HEK293 (cell line): ENCODE data around the gene MYH3.

Source experiments
- GLI2 ChIP-seq: fragments of 450-650 bp; formaldehyde crosslinking; IDR thresholded peaks from 2 replicates; pipeline ENCODE4; 2017; ENCODE audit warnings: missing biosample characterization, missing genetic modification characterization, low read depth, borderline replicate concordance
- HOXC10 ChIP-seq: sonication (generic); formaldehyde crosslinking; IDR thresholded peaks from 2 replicates; pipeline ENCODE4 v1.8.1; 2023; ENCODE audit warnings: mild to moderate bottlenecking, missing genetic modification reagents
- PRDM1 ChIP-seq: fragments of 450-650 bp; formaldehyde crosslinking; IDR thresholded peaks from 2 replicates; pipeline ENCODE4; 2016; ENCODE audit warnings: missing biosample characterization, missing genetic modification characterization
- RBAK ChIP-seq: fragments of 450-650 bp; formaldehyde crosslinking; IDR thresholded peaks from 2 replicates; pipeline ENCODE4 v1.5.1; 2016; ENCODE audit warnings: missing biosample characterization, missing genetic modification characterization
- ZNF114 ChIP-seq: fragments of 450-650 bp; formaldehyde crosslinking; IDR thresholded peaks from 2 replicates; pipeline ENCODE4 v1.5.0; 2017; ENCODE audit warnings: missing biosample characterization, missing genetic modification characterization
- ZNF146 ChIP-seq: fragments of 450-650 bp; formaldehyde crosslinking; IDR thresholded peaks from 2 replicates; pipeline ENCODE4 v1.5.1; 2016; ENCODE audit warnings: missing biosample characterization, missing genetic modification characterization
- ZNF169 ChIP-seq: fragments of 450-650 bp; formaldehyde crosslinking; IDR thresholded peaks from 2 replicates; pipeline ENCODE4 v1.5.1; 2016; ENCODE audit warnings: missing biosample characterization, missing genetic modification characterization
- ZNF2 ChIP-seq: fragments of 450-650 bp; formaldehyde crosslinking; IDR thresholded peaks from 2 replicates; pipeline ENCODE4 v1.5.1; 2016; ENCODE audit warnings: missing biosample characterization, missing genetic modification characterization
- ZNF221 ChIP-seq: fragments of 450-650 bp; formaldehyde crosslinking; IDR thresholded peaks from 2 replicates; pipeline ENCODE4 v1.5.1; 2017; ENCODE audit warnings: missing biosample characterization, missing genetic modification characterization, borderline replicate concordance
- ZNF223 ChIP-seq: fragments of 450-650 bp; formaldehyde crosslinking; IDR thresholded peaks from 2 replicates; pipeline ENCODE4 v1.5.1; 2016; ENCODE audit warnings: missing biosample characterization, missing genetic modification characterization
- ZNF354C ChIP-seq: fragments of 450-650 bp; formaldehyde crosslinking; IDR thresholded peaks from 2 replicates; pipeline ENCODE4 v1.5.1; 2016; ENCODE audit warnings: missing biosample characterization, missing genetic modification characterization, low read depth, borderline replicate concordance
- ZNF48 ChIP-seq: fragments of 450-650 bp; formaldehyde crosslinking; IDR thresholded peaks from 2 replicates; pipeline ENCODE4 v1.5.1; 2016; ENCODE audit warnings: missing biosample characterization, missing genetic modification characterization
- ZNF549 ChIP-seq: fragments of 450-650 bp; IDR thresholded peaks from 2 replicates; pipeline ENCODE4 v1.5.1; 2018; ENCODE audit warnings: missing biosample characterization, missing genetic modification characterization, mild to moderate bottlenecking, inconsistent platforms, moderate library complexity
- ZNF624 ChIP-seq: fragments of 450-650 bp; formaldehyde crosslinking; IDR thresholded peaks from 2 replicates; pipeline ENCODE4 v1.5.1; 2017; ENCODE audit warnings: missing biosample characterization, missing genetic modification characterization
- ZNF660 ChIP-seq: fragments of 450-650 bp; IDR thresholded peaks from 2 replicates; pipeline ENCODE4 v1.5.1; 2018; ENCODE audit warnings: missing biosample characterization, mild to moderate bottlenecking, missing genetic modification characterization
- ZNF670 ChIP-seq: fragments of 450-650 bp; formaldehyde crosslinking; IDR thresholded peaks from 2 replicates; pipeline ENCODE4 v1.5.1; 2016; ENCODE audit warnings: missing biosample characterization, missing genetic modification characterization, low read depth
- ZNF707 ChIP-seq: fragments of 450-650 bp; formaldehyde crosslinking; IDR thresholded peaks from 2 replicates; pipeline ENCODE4 v1.5.1; 2016; ENCODE audit warnings: missing biosample characterization, missing genetic modification characterization
- ZNF785 ChIP-seq: fragments of 450-650 bp; formaldehyde crosslinking; IDR thresholded peaks from 2 replicates; pipeline ENCODE4 v1.5.1; 2016; ENCODE audit warnings: missing biosample characterization, missing genetic modification characterization
- TF ChIP-seq, protein P1 (sequence below): fragments of 450-650 bp; formaldehyde crosslinking; IDR thresholded peaks from 2 replicates; pipeline ENCODE4 v1.5.1; 2016; ENCODE audit warnings: missing biosample characterization, missing genetic modification characterization
- TF ChIP-seq, protein P2 (sequence below): fragments of 450-650 bp; formaldehyde crosslinking; IDR thresholded peaks from 2 replicates; pipeline ENCODE4 v1.5.1; 2016; ENCODE audit warnings: missing biosample characterization, missing genetic modification characterization
- TF ChIP-seq, protein P3 (sequence below): fragments of 450-650 bp; formaldehyde crosslinking; IDR thresholded peaks from 2 replicates; pipeline ENCODE4 v1.5.1; 2016; ENCODE audit warnings: missing biosample characterization, missing genetic modification characterization
- TF ChIP-seq, protein P4 (sequence below): fragments of 450-650 bp; formaldehyde crosslinking; IDR thresholded peaks from 2 replicates; pipeline ENCODE4 v1.5.1; 2016; ENCODE audit warnings: missing biosample characterization, missing genetic modification characterization
- TF ChIP-seq, protein P5 (sequence below): fragments of 450-650 bp; formaldehyde crosslinking; IDR thresholded peaks from 2 replicates; pipeline ENCODE4 v1.5.1; 2017; ENCODE audit warnings: missing biosample characterization, mild to moderate bottlenecking, missing genetic modification characterization, moderate library complexity
- TF ChIP-seq, protein P6 (sequence below): fragments of 450-650 bp; formaldehyde crosslinking; conservative IDR thresholded peaks from 2 replicates; pipeline ENCODE4 v1.5.1; 2016; ENCODE audit warnings: low read depth, missing biosample characterization, missing genetic modification characterization
- TF ChIP-seq, protein P7 (sequence below): fragments of 450-650 bp; formaldehyde crosslinking; IDR thresholded peaks from 2 replicates; pipeline ENCODE4 v1.5.1; 2017; ENCODE audit warnings: missing biosample characterization, missing genetic modification characterization

Gene MYH3

DNA sequence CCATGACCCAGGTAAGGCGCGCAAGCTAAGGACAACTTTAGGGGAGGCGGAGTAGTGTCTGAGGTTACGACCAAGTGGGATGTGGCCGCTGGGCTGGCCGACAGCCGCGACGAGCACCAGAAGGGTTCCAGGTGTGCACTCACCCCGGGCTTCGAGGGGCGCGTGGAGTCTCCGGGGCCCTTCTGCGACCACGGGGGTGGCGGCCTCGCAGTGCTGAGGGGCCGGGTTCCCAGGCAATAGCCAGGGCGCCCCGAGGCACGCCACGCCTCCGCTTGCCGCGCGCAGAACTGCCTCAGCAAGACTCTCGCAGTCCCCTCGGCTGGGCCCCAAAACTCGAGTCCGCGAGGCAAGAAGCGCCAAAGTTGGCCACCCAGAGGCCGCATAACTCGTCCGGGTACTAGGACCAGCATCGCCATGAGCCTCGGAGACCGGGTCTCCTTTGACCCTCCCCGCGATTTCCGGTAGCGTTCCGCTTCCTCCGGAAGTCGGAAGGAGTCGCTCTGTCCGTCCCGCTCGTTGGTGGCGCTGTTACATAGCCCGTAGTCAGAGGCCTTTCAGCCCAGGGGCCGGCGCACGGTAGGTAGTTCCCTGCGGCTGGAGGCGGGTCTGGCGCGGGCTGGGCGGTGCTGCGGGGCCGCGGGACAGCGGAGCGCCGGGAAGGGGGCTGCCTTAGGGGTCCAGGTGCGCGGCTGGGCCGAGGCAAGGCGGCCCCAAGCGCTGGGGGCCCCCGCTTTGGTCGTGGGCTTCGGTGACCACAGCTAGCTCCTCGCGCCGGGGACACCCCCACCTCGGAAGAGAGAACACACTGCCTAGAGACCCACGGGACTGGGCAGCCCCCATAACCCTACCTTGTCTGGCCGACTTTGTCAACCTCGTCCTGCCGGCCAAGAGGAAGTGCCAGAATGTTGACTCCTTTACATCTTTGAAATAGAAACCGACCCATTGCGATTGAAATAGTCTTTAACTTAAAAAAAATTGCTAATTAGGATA, 40.3 kb upstream of the MYH3 start, which contains the start of the genes ADPRM and SCO1 (continued):
- TF ChIP-seq ZNF114 (no peak), ZNF549 (tag by site-specific recombination) (no peak), ZNF707 (tag by site-specific recombination) (no peak), ZNF785 (tag by site-specific recombination) (no peak), ZNF660 (peak; percentile 82), RBAK (tag by site-specific recombination) (no peak), ZNF48 (tag by site-specific recombination) (no peak), HOXC10 (no peak), ZNF221 (tag by site-specific recombination) (no peak), ZNF354C (no peak), ZNF223 (tag by site-specific recombination) (0 out of 2 replicates have a peak, but pooled peaks have one; percentile 17), ZNF146 (tag by site-specific recombination) (no peak; the same call in 1 of the 2 replicates), ZNF670 (tag by site-specific recombination) (no peak), GLI2 (tag by site-specific recombination) (no peak), ZNF169 (tag by site-specific recombination) (no peak), ZNF2 (0 out of 2 replicates have a peak, but pooled peaks have one; percentile 48), PRDM1 (tag by site-specific recombination) (no peak), ZNF624 (no peak)
- TF ChIP-seq, protein P1, sequence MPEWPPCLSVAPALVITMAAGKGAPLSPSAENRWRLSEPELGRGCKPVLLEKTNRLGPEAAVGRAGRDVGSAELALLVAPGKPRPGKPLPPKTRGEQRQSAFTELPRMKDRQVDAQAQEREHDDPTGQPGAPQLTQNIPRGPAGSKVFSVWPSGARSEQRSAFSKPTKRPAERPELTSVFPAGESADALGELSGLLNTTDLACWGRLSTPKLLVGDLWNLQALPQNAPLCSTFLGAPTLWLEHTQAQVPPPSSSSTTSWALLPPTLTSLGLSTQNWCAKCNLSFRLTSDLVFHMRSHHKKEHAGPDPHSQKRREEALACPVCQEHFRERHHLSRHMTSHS (tag by site-specific recombination): no peak
- TF ChIP-seq, protein P2, sequence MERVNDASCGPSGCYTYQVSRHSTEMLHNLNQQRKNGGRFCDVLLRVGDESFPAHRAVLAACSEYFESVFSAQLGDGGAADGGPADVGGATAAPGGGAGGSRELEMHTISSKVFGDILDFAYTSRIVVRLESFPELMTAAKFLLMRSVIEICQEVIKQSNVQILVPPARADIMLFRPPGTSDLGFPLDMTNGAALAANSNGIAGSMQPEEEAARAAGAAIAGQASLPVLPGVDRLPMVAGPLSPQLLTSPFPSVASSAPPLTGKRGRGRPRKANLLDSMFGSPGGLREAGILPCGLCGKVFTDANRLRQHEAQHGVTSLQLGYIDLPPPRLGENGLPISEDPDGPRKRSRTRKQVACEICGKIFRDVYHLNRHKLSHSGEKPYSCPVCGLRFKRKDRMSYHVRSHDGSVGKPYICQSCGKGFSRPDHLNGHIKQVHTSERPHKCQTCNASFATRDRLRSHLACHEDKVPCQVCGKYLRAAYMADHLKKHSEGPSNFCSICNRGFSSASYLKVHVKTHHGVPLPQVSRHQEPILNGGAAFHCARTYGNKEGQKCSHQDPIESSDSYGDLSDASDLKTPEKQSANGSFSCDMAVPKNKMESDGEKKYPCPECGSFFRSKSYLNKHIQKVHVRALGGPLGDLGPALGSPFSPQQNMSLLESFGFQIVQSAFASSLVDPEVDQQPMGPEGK (tag by site-specific recombination): no peak; the same call in 1 of the 2 replicates
- TF ChIP-seq, protein P3, sequence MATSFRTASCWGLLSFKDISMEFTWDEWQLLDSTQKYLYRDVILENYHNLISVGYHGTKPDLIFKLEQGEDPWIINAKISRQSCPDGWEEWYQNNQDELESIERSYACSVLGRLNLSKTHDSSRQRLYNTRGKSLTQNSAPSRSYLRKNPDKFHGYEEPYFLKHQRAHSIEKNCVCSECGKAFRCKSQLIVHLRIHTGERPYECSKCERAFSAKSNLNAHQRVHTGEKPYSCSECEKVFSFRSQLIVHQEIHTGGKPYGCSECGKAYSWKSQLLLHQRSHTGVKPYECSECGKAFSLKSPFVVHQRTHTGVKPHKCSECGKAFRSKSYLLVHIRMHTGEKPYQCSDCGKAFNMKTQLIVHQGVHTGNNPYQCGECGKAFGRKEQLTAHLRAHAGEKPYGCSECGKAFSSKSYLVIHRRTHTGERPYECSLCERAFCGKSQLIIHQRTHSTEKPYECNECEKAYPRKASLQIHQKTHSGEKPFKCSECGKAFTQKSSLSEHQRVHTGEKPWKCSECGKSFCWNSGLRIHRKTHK (tag by site-specific recombination): no peak
- TF ChIP-seq, protein P4, sequence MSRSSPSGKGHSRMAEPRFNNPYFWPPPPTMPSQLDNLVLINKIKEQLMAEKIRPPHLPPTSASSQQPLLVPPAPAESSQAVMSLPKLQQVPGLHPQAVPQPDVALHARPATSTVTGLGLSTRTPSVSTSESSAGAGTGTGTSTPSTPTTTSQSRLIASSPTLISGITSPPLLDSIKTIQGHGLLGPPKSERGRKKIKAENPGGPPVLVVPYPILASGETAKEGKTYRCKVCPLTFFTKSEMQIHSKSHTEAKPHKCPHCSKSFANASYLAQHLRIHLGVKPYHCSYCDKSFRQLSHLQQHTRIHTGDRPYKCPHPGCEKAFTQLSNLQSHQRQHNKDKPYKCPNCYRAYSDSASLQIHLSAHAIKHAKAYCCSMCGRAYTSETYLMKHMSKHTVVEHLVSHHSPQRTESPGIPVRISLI (tag by site-specific recombination): no peak
- TF ChIP-seq, protein P5, sequence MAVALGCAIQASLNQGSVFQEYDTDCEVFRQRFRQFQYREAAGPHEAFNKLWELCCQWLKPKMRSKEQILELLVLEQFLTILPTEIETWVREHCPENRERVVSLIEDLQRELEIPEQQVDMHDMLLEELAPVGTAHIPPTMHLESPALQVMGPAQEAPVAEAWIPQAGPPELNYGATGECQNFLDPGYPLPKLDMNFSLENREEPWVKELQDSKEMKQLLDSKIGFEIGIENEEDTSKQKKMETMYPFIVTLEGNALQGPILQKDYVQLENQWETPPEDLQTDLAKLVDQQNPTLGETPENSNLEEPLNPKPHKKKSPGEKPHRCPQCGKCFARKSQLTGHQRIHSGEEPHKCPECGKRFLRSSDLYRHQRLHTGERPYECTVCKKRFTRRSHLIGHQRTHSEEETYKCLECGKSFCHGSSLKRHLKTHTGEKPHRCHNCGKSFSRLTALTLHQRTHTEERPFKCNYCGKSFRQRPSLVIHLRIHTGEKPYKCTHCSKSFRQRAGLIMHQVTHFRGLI (tag by site-specific recombination): no peak
- TF ChIP-seq, protein P6, sequence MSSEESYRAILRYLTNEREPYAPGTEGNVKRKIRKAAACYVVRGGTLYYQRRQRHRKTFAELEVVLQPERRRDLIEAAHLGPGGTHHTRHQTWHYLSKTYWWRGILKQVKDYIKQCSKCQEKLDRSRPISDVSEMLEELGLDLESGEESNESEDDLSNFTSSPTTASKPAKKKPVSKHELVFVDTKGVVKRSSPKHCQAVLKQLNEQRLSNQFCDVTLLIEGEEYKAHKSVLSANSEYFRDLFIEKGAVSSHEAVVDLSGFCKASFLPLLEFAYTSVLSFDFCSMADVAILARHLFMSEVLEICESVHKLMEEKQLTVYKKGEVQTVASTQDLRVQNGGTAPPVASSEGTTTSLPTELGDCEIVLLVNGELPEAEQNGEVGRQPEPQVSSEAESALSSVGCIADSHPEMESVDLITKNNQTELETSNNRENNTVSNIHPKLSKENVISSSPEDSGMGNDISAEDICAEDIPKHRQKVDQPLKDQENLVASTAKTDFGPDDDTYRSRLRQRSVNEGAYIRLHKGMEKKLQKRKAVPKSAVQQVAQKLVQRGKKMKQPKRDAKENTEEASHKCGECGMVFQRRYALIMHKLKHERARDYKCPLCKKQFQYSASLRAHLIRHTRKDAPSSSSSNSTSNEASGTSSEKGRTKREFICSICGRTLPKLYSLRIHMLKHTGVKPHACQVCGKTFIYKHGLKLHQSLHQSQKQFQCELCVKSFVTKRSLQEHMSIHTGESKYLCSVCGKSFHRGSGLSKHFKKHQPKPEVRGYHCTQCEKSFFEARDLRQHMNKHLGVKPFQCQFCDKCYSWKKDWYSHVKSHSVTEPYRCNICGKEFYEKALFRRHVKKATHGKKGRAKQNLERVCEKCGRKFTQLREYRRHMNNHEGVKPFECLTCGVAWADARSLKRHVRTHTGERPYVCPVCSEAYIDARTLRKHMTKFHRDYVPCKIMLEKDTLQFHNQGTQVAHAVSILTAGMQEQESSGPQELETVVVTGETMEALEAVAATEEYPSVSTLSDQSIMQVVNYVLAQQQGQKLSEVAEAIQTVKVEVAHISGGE (tag by site-specific recombination): peak; percentile 97
- TF ChIP-seq, protein P7, sequence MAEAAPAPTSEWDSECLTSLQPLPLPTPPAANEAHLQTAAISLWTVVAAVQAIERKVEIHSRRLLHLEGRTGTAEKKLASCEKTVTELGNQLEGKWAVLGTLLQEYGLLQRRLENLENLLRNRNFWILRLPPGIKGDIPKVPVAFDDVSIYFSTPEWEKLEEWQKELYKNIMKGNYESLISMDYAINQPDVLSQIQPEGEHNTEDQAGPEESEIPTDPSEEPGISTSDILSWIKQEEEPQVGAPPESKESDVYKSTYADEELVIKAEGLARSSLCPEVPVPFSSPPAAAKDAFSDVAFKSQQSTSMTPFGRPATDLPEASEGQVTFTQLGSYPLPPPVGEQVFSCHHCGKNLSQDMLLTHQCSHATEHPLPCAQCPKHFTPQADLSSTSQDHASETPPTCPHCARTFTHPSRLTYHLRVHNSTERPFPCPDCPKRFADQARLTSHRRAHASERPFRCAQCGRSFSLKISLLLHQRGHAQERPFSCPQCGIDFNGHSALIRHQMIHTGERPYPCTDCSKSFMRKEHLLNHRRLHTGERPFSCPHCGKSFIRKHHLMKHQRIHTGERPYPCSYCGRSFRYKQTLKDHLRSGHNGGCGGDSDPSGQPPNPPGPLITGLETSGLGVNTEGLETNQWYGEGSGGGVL (tag by site-specific recombination): no peak
